GM12892 (cell line): ENCODE data around the gene MKKS.

Experiments used
- POLR2A ChIP-seq: IDR thresholded peaks from 2 replicates; pipeline ENCODE4 v1.6.1; 2011; ENCODE audit warnings: low read depth, low read length, control low read depth
- POLR2AphosphoS5 ChIP-seq: IDR thresholded peaks from 2 replicates; pipeline ENCODE4 v1.6.1; 2011; ENCODE audit warnings: low read depth, low read length, control low read depth
- TAF1 ChIP-seq: IDR thresholded peaks from 2 replicates; pipeline ENCODE4 v1.6.1; 2011; ENCODE audit warnings: low read depth, mild to moderate bottlenecking, control low read depth, low read length, borderline replicate concordance

GRCh38 chr20:10429443-10429981 lies 4.5 kb downstream of the MKKS start:
- no peak for TF ChIP-seq TAF1
- no peak for TF ChIP-seq POLR2AphosphoS5
- TF ChIP-seq POLR2A: no peak
